OCI-LY3 (cell line): ENCODE data around the gene CELSR3.

ENCODE experiments used
- H2AFZ ChIP-seq: fragments of 200-600, 300-600 bp; shearing (Covaris generic); 2 replicates; pipeline ENCODE4 v1.6.0; 2014; ENCODE audit warnings: antibody characterized with exemption, low read depth, low read length
- H3K27ac ChIP-seq: fragments of 200-600, 300-600 bp; sonication (generic); 2 replicates; pipeline ENCODE4 v1.5.1; 2014; ENCODE audit warnings: mild to moderate bottlenecking, low read length, moderate library complexity, mixed read lengths
- H3K27me3 ChIP-seq: fragments of 200-600, 300-600 bp; sonication (generic); 2 replicates; pipeline ENCODE4 v1.6.1; 2014; ENCODE audit warnings: low read depth, low read length, mixed read lengths
- H3K36me3 ChIP-seq: fragments of 200-600, 300-600 bp; sonication (generic); replicated peaks from 2 replicates; pipeline ENCODE3; 2014; ENCODE audit warnings: low read depth, low read length, mixed read lengths
- H3K4me1 ChIP-seq: fragments of 300-600, 200-600 bp; sonication (generic); 2 replicates; pipeline ENCODE4 v1.6.1; 2014; ENCODE audit warnings: low read length, mixed read lengths
- H3K4me2 ChIP-seq: fragments of 200-600, 300-600 bp; sonication (generic); 2 replicates; pipeline ENCODE4 v1.6.1; 2014; ENCODE audit warnings: low read length, mixed read lengths
- H3K4me3 ChIP-seq: fragments of 300-600, 200-600 bp; sonication (generic); 2 replicates; pipeline ENCODE4 v1.5.1; 2014; ENCODE audit warnings: antibody characterized with exemption, mild to moderate bottlenecking, low read length, moderate library complexity
- H3K79me2 ChIP-seq: fragments of 300-600, 200-600 bp; shearing (Covaris generic); 2 replicates; pipeline ENCODE4 v1.6.1; 2014; ENCODE audit warnings: mild to moderate bottlenecking, low read length, mixed read lengths
- H3K9ac ChIP-seq: fragments of 300-600, 200-600 bp; shearing (Covaris generic); 2 replicates; pipeline ENCODE4 v1.6.0; 2014; ENCODE audit warnings: mild to moderate bottlenecking, low read length, moderate library complexity
- H3K9me3 ChIP-seq: fragments of 200-600, 300-600 bp; shearing (Covaris generic); 2 replicates; pipeline ENCODE4 v1.6.1; 2014; ENCODE audit warnings: low read length, mixed read lengths; ENCODE audit not compliant: insufficient read depth
- H4K20me1 ChIP-seq: fragments of 200-600, 300-600 bp; sonication (generic); 2 replicates; pipeline ENCODE4 v1.6.1; 2016; ENCODE audit warnings: low read length, mixed read lengths; ENCODE audit not compliant: insufficient read depth
- EZH2phosphoT487 ChIP-seq: fragments of 200-600 bp; shearing (Covaris generic); IDR thresholded peaks from 2 replicates; pipeline ENCODE4 v1.6.1; 2018; ENCODE audit warnings: antibody characterized with exemption, mixed run types, low read depth
- TF ChIP-seq, protein P1 (sequence below): fragments of 200-600, 300-600 bp; sonication (generic); IDR thresholded peaks from 2 replicates; pipeline ENCODE4 v1.5.1; 2014; ENCODE audit warnings: antibody characterized with exemption, low read length, low read depth

The CELSR3 gene

DNA sequence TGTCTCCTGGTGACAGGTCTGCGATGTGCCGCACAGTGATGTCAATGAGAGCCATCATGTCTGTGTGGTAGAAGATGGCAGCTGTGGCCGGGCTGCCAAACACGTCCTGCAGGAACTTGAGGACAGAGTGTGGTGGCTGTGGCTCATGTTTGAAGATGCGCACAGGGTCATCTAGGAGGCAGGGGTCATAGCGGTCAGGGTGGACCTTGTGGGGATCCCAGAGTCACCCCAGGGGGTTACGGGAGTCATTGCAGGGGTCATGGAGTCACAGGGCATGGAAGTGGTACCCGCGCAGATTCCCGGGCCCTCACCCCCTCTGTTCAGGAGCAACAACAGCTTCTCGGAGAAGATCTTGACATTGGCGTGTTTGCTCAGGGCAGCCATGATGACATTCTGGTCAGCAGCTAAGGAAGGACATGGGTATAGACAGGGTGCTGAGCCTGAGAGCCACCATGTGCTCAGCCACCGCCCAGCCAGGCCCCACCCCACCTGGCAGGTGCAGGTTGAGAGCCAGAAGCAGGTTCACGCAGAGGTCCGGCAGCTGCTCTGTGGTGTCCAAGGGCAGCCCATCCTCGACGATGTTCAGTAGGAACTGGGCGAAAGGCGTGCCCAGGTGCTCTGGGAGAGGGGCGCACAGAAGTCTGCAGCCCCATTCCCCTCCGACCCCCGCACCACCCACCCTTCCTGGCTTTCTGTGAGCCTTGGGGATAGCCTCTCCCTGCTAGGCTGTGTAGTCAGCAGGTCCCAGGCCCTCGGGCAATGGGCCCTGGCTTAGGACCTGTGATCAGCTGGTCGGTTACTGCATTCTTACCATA, 16.1 kb upstream of the CELSR3 start:
- Histone ChIP-seq H3K4me3 (no peak overlapping the region), H4K20me1 (peaks cover 4% of the 10 kb centered on the region), H3K4me2 (no peak overlapping the region), H3K4me1 (peaks cover 9% of the 10 kb centered on the region), H3K79me2 (peaks cover 6% of the 10 kb centered on the region; the same call in 1 of the 2 replicates), H3K9me3 (no peaks in the 10 kb centered on the region), H3K9ac (no peak overlapping the region), H3K27me3 (no peaks in the 10 kb centered on the region), H3K36me3 (peaks cover 70% of the 10 kb centered on the region), H3K27ac (no peak overlapping the region), H2AFZ (no peak overlapping the region)
- TF ChIP-seq EZH2phosphoT487: no peak
- TF ChIP-seq, protein P1, sequence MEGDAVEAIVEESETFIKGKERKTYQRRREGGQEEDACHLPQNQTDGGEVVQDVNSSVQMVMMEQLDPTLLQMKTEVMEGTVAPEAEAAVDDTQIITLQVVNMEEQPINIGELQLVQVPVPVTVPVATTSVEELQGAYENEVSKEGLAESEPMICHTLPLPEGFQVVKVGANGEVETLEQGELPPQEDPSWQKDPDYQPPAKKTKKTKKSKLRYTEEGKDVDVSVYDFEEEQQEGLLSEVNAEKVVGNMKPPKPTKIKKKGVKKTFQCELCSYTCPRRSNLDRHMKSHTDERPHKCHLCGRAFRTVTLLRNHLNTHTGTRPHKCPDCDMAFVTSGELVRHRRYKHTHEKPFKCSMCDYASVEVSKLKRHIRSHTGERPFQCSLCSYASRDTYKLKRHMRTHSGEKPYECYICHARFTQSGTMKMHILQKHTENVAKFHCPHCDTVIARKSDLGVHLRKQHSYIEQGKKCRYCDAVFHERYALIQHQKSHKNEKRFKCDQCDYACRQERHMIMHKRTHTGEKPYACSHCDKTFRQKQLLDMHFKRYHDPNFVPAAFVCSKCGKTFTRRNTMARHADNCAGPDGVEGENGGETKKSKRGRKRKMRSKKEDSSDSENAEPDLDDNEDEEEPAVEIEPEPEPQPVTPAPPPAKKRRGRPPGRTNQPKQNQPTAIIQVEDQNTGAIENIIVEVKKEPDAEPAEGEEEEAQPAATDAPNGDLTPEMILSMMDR: no peak

DNA sequence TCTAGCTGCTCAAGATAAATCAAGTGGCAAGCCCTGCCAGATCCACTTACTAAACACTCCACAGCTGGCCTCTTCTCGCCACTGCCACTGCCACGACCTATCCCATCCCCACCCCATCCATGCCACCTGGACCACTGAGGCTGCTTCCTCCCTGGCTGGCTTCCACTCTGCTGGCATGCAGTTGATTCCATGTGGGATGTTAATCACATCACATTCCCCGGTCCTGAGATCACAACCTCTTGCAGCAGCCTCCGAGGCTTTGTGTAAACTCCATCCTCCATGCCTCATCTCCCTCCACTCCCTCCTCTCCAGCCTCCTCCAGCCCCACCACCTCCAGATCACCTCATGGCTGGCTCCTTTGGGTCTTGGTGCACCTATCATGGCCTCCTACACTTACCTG, 15.4 kb upstream of the CELSR3 start:
- no peak overlapping the region for H3K27ac ChIP-seq

DNA sequence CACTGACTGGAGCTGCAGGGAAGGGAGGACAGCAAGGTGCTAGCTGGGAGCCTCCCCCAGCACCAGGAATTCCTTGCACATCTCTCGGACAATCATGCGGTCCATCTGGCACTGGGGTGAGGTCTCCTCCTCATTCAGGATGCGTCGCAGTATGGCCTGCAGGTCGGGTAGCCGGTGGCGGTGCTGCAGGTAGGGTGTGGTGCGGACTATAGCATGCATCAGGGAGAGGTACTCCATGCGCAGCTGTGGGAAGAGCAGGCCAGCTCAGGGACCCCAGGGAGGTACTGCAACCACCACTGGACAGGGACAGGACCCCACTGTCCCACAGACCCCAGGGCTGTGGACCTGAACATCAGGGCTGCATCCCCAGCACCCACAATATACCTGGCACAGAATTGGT, 11.8 kb upstream of the CELSR3 start:
- Histone ChIP-seq H2AFZ (no peak overlapping the region), H4K20me1 (no peaks in the 10 kb centered on the region; the same call in 1 of the 2 replicates), H3K36me3 (peaks cover 55% of the 10 kb centered on the region), H3K79me2 (no peaks in the 10 kb centered on the region), H3K9me3 (no peaks in the 10 kb centered on the region), H3K9ac (no peak overlapping the region), H3K4me1 (no peaks in the 10 kb centered on the region), H3K27me3 (no peaks in the 10 kb centered on the region), H3K27ac (no peak overlapping the region), H3K4me2 (no peak overlapping the region), H3K4me3 (no peak overlapping the region)
- TF ChIP-seq, protein P1: no peak
- TF ChIP-seq EZH2phosphoT487: no peak

More for the DNA sequence above, 15.4 kb upstream of the CELSR3 start:
- H3K4me3 ChIP-seq: no peak overlapping the region
- peaks cover 68% of the 10 kb centered on the region for H3K36me3 ChIP-seq
- H2AFZ ChIP-seq: no peak overlapping the region
- no peaks in the 10 kb centered on the region; the same call in none of the 2 replicates for H4K20me1 ChIP-seq
- H3K9ac ChIP-seq: no peak overlapping the region
- TF ChIP-seq EZH2phosphoT487: no peak
- TF ChIP-seq, protein P1: no peak
- peaks cover 9% of the 10 kb centered on the region for H3K4me1 ChIP-seq
- no peaks in the 10 kb centered on the region for H3K27me3 ChIP-seq
- no peaks in the 10 kb centered on the region for H3K79me2 ChIP-seq
- no peaks in the 10 kb centered on the region for H3K9me3 ChIP-seq
- H3K4me2 ChIP-seq: no peak overlapping the region

DNA sequence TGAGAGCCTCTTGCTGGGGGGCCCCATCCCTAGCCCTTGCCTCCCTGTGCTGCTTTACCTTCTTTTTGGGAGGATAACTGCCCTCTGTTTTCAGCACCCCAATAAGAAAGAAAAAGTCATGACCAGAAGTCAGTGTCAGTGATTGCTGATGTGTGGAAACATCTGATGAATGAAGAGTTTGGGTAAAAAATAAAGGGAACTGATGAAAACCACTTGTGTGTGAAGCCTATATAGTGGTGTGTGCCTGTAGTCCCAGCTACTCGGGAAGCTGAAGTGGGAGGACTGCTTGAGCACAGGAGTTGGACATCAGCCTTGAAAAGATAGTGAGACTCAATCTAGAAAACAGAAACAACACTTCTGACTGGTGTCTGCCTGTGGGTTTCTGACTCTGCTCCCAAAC, 9.8 kb upstream of the CELSR3 start:
- Histone ChIP-seq H3K79me2 (no peaks in the 10 kb centered on the region), H3K27ac (no peak overlapping the region), H3K27me3 (no peaks in the 10 kb centered on the region), H4K20me1 (no peaks in the 10 kb centered on the region), H3K4me1 (no peaks in the 10 kb centered on the region), H3K36me3 (peaks cover 42% of the 10 kb centered on the region), H3K9ac (no peak overlapping the region), H2AFZ (no peak overlapping the region), H3K9me3 (no peaks in the 10 kb centered on the region), H3K4me3 (no peak overlapping the region), H3K4me2 (no peak overlapping the region)
- no peak for TF ChIP-seq EZH2phosphoT487
- TF ChIP-seq, protein P1: no peak
